ENCODE data around the gene TP53RK.

The TP53RK gene

DNA sequence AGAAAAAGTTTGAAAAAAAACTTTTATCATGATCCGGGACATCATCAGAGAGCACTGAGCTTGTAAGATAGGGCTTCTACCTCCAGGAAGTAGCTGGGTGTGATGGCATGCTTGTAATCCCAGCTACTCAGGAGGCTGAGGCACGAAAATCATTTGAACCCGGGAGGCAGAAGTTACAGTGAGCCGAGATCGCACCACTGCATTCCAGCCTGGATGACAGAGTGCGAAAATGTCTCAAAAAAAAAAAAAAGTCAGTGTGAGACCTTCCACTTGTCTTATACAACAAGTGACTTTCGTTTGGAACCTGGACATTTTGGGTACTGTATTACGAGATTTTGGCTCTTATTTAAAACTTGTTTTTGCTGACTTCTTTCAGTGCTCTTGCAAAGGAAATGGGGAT, 32.1 kb downstream of the TP53RK start:
- no peak for DNase-seq

DNA sequence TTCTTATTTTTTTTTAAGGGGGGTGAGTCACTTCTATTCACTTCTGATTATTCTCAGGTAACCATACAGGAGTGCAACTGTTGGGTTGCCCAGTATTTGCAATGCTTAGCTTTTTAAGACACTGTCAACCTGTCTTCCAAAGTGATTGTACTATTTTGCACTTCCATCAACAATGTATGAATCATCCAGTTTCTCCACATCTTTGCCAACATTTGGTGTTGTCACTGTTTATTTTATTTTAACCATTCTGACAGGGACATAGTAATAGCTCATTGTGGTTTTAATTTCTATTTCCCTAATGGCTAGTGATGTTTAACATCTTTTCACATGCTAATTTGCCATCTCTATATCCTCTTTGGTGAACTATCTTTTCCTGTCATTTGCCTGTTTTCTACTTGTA, 36.5 kb downstream of the TP53RK start:
- DNase-seq, result no peak

DNA sequence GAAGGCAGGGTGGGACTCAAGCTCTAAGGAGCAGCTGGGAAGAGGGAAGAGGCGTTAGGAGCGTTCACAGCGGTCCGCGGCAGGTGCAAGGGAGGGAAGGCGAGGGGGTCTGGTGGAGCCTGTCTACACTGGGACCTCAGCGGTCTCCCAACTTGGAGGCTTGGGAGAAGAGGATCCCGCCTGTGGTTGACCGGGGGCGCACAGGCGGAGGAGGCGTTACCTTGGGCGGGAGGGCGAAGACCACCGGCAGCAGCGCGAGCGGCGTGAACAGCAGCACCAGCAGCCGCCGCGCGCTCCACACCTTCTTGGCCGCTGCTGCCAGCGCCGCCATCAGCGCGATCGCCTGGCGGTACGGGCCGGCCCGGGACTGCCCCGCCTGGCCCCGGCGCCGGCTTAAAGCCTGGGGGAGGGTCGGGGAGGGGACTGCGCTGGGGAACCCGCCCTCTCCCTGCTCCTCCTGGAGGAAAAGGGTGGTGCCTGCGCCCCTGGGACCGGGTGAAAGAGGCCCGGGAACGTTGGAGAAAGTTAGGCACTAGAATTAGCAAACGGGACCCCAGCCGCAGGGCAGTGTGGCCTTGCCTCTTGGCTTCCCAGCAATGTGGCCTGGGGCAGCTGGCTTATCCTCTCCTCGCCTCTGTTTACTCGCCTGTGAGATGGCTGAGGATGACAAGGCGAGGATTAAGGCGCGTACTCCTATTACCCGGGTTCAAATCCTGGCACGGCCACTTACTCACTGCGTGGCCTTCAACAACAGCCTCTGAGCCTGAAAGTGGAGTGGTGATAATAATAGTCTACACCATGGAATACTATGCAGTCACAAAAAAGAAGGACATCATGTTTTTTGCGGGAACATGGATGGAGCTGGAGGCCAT, 37.9 kb downstream of the TP53RK start, which contains the start of gene SLC13A3:
Gene SLC13A3, minus strand, starts transcription at position 369 of the 872 bp plus-strand sequence. Its CDS starts 38 bp downstream, at position 331.
- DNase-seq, result no peak

DNA sequence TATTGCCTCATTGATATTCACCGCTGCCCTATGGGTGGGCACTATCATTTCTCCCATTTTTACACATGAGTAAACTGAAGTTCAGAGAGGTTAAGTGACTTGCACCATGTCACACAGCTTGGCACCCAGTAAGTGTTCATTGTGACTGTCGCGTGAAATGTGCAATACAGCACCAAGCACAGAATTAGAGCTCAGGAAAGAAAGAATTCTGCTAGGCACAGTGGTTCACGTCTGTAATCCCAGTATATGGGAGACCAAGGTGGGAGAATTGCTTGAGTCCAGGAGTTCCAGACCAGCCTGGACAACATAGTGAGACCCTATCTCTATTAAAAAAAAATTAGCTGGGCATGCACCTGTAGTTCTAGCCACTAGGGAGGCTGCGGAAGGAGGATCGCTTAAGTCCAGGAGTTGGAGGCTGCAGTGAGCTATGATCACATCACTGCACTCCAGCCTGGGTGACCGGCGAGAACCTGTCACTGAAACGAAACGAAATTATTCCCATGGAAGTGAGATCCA, 38.6 kb downstream of the TP53RK start:
- DNase-seq, result no peak

DNA sequence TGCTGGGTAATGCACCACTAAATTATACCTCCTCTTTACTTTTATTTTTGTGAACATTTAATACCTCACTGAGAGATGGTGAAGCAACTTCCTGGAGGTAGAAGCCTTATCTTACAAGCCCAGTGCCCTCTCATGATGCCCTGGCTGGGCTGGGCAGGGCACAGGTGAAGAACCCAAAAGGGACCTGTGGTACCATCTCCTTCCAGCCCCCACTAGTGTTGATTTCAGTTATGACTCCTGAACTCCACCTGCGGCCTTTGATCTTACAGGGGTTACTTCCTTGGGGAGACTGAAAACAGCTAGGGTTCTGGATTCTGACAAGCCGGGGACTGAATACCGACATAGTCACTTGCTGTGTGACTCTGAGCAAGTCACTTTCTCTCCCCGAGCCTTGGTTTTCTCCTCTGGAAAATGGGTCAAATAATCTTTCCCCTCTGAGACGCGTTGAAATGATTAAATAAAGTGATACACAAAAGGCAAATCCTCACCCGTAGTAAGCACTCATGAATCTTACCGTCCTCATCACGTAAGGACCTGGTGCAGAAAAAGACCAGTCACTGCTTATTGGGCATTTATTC, 39.2 kb downstream of the TP53RK start:
- DNase-seq, result no peak

DNA sequence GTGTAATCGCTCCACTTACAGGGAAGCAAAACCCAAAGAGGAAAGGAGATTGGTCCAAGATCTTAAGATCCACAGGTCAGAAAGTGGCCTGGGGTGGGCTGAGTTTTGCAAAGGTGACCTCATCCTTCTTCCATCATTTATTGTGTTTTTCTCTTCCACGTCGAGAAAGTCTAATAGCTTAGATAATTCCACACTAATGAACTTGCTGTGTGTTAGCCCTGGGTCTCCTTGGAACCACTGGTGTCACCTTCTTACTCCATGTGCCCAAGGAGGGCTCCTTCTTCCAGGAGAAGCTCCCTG, 39.6 kb downstream of the TP53RK start:
- no peak for DNase-seq

DNA sequence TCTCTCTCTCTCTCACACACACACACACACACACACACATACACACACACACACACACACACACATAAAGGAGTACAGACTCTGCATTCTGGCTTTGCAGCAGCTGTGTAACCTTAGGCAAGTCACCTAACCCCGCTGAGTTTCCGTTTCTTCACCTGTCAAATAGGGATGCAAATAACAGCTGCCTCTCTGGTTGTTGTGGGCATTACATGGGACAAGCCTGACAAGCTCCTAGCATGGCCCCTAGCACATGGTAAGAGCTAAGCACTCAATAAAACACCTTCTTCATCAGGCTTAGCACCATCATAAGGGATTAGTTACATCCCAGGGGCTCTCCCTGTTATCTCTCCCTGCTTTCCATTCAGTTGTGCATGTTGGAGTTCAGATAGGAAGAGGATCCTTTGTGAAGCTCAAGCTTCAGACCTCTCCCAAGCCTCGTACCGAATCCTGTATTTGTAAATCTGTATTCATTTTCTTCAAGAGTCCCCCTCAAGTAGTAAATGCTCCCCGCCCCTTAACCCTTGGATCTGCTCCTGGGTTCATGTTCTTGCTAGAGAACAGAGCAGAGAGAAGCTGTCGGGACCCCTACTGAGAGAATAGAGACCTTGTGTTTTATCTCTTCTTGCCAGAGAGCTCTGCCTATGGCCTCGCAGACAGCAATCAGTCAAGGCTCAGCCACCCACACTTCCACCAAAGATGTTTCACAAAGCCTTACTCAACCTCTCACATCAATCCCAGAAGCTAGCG, 40.2 kb downstream of the TP53RK start:
- no peak for DNase-seq

DNA sequence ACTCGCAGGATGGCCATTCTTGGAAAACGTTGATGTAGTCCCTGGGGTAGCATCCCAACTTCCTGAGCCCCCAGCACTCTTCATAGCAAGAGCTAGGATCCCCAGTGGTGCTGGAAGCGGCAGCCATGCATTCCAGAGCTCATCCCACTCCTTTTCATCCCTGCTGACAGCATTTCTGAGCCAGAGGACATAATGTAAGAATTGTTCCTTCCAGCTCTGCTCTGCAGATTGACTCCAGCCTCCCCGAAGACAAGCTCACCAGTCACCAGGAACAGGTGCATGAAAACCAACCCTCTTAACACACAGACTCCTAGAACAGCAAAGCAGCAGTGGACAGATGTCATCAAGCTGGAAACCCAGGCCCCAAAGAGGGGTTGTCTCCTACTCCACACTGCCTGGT, 41.8 kb downstream of the TP53RK start:
- no peak for DNase-seq

DNA sequence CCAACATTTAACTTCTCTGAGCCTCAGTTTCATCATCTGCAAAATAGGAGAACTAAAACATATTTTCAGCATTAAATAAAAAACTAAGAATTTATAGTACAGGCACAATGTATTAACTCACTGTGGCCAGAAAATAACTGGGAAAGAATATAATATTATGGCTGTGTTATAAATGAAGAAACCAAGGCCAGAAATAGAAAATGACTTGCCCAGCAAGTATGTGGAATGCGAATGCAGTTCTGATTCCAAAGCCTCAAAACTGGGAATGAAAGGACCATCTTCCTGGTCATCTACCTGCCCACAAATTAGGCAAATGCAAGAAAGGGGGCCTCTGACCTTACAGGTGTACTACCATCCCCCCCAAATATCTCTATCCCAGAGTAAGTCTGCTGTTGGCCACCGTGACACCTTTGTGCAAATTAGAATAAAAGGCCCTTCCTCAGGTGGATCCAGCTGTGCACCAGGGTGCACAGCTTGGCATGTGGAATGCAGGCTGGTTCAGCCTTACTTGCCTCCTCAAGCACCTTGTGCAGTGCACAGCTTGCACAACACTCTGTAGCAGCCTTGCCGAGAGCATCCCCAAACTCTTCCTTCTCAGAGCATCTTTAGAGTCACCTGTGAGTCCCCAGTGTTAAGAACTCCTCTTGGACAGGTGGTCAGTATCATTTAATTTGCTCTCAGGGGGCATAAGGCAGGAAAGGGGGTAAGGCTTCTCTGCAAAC, 42.4 kb downstream of the TP53RK start:
- no peak for DNase-seq

DNA sequence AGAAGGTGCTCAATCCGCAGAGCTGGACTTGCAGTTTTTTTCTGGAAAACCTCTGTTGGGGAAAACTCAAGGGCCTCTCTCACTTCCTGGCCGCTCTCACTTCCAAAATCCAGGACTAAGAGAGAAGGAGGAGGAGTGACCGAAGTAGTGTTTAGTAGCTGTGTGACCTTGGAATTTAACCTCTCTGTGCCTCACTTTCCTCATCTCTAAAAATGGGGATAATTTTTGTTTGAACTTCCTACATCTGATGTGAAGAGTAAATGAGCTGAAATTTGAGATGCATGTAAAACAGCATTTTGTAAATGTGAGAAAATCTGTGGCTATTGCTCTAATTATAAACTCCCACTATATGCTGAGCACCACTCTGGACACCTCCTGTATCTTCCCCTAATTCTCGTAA, 43.1 kb downstream of the TP53RK start:
- no peak for DNase-seq

DNA sequence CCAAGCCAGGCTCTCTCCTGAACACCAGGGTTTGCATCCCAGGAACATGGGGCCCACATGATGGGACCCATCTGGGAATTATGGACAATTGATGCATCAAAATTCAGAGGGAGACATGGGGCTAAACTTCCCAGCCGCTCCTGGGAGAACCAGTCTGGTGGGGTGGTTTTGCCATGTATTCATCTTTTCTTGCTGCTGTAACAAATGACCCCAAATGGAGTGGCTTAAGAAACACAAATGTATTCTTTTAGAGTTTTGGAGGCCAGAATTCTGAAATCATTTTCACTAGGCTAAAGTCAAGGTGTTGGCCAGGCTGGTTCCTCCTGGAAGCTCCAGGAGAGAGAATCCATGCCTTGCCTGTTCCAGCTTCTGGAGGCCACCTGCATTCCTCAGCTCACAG, 44.5 kb downstream of the TP53RK start:
- no peak for DNase-seq

DNA sequence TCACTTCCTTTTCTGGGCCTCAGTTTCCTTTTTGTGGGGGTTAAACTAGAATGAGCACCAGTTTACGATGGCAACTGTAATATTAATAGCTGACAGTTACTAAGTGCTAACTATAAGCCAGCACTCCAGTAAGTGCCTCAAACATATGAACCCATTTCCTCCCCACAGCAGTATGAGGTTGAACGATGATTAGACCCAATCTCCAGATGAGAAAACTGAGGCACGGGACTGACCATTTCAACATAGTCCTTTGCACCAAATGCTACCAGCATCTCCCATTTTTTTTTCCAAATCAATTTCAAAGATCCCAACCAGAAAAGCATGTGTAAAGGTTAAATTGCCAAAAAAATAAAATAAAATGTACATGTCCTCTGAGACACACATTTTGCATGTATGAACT, 45.1 kb downstream of the TP53RK start:
- DNase-seq, result no peak

DNA sequence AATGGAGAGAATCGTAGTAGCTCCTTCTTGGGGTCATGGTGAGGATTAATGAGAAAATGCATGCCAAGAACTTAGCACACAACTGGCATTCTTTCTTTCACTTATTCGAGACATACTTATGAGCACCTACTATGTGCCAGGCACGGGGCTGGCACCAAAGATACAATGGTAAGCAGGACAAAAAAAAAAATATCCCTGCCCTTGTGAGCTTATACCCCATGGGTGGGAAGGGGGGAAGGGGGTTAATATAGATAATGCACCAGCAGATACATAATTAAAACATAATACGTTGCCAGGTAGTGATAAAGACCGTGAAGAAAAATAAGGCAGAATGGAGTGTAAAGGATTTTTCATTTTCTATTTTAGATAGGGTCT, 46.3 kb downstream of the TP53RK start:
- DNase-seq, result no peak

DNA sequence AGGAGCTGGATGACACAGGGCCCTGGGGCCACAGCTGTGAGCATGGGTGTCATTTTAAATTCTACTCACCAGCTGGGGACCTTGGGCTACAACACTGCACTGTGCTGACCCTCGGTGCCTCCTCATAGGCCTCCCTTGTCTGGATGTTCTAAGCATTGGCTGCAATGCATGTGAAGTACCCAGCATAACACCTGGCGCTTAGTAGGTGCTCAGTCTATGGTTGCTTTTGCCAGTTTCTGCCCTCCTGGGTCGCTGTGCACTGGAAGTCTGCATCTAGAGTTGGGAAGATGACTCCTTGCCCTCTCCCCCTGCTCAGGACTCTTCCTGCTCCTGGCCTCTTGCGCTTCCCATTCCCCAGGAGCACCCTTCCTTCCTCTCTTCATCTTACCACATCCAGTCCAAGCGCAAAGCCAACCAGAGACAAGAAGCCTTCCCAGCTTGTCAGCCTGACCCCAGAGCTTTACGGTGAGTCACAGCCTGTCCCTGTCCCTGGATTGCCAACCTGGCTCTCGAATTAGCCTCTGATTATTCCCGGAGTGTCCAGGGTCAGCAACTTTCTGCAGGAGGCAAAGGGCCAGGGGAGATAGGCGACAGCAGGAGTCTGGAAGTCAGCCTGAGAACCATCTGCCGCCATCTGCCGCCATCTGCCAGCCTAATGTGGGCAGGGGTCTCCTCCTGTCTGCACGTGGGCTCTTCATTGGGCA, 46.8 kb downstream of the TP53RK start:
- DNase-seq, result no peak

DNA sequence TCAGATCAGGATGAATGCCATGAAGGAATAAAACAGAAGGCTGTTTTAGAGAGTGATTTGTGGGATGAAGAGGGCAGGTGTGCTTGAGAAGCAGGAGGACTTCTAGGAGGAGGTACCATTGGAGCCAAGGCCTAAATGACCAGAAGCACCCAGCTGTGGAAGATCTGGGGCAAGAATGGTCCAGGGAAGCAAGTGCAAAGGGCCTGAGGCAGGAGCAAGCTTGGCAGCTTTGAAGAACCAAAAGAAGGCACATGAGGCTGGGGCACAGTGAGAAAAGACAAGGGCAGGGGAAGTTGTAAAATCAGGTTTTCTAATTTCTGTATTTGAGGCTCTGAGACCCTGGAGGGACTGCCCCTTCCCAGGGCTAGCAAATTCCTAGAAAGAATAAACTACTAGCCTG, 47.8 kb downstream of the TP53RK start:
- DNase-seq, result no peak

DNA sequence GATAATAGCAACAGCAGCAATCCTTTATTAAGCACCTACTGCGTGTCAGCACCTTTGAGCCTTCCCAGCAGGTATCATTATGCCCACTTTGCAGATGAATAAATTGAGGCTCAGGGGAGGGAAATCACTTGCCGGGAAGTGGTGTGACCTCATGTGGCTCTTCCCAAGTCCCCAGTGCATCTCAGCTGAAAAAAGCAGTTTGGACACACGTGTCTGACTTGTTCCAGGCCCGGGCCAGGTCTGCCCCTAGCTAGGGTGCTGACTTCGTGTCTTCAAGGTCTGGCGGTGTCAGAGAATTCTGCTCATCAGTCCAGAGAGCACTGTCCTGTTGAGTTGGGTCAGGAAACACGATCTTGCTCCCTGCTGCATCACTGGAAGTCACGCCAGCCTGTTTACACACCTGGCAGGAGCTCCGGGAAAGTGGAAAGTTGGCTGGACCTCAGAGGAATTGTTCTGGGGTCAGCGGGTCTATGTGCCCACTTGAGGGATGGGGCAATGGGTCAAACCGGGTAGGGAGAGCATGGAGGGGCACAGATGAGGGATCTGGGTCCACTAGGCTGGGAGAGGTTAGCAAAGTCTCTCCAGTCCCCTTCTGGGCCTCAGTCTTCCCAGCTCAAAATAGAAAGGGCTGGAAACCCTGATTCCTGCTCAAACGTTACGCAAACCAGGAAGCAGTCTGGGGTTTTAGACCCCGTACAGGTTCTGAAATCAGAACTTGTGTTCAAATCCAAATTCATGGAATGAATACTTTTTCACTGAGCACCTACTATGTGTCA, 48.5 kb downstream of the TP53RK start:
- no peak for DNase-seq

DNA sequence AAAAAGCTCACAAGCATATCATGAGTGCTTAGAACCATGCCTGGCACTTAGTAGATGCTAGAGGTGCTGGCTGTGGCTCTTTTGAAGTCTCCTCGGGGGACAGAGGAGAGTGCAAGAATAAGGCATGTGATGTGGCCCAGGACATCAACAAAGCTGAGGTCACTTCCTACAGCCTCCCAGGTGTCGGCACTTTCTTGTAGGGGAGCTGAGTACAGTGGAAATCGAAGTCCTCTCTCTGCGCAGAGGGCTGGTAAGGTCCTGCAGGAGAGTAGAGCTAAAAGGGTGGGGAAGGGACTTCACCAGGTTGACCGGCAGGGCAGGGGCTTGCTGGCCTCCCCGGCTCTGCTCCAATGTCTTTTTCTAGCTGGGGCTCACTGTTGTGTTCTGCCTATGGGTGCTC, 49.2 kb downstream of the TP53RK start:
- DNase-seq, result no peak

DNA sequence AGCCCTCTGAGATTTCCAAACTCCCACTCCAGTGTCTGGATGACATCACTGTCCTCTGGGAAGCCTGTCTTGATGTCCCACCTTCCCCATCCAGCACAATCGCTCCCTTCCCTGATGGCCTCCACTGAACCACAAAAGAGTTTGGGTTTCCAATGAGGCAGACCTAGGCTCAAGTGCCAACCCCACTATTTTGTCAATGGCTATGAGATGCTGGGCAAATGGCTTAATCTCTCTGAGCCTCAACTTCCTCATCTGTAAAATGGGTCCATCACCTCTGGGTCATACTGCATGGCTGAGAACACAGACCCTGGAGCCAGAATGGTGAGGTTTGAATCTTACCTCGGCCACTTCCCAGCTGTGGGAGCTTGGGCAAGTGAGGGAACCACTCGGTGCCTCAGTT, 49.7 kb downstream of the TP53RK start:
- DNase-seq, result no peak

DNA sequence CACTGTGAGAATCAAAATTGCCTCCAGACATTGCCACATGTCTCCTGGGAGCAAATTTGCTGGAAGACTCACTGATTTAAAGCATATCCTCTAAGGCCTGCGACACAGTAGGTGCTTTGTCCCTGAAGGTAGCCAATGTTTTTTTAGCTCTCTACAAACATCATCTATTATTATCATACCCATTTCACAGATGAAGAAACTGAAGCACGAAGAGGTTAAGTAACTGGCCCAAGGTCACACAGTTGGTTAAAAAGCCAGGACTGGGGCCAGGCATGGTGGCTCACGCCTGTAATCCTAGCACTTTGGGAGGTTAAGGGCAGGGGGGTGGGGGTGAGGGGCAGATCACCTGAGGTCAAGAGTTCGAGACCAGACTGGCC, 50.4 kb downstream of the TP53RK start:
- no peak for DNase-seq

DNA sequence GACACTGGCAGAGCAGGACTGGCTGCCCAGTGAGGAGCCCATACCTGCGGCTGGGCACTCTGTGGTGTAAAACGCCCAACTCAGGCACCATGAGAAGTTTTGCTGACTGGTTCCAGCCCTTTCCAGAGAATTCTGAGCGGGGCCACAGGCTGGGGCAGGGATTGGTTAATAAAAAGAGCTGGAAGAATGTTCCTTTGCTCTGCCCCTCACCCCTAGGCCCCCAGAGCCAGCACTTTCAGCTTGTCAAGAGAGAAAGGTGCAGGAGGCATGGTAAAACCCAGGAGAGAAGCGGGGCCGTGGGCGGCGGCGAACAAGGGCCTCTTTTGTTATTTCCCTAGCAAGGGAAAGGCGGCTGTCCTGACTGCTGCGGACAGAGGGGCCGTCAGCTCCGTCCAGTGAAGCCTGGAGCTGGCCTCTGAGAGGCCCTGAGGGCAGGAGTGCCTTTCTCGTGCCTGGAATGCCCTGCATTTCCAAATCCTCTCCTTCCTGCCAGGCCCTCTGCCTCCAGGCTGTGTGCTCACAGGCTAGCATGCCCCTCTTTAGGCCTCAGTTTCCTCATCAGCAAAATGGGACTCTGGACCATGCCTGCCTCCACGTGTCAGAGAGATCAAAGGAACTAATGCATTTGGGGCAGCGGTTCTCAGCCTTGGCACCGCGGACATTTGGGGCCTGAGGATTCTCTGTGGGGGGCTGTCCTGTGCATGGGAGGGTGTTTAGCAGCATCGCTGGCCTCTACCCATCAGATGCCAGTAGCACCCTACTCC, 50.9 kb downstream of the TP53RK start:
- DNase-seq, result no peak
